Endothelial cell of umbilical vein (primary cell): ENCODE data around the gene FXYD7.

Experiments
- CTCF ChIP-seq, 2 donors: IDR thresholded peaks; 1 replicate in 1 of 2; 2 replicates in 1 of 2; pipeline ENCODE4 v1.5.1; 2011; ENCODE audit warnings: low read length in 2 of 2, mild to moderate bottlenecking in 2 of 2, moderate library complexity in 2 of 2, control low read depth in 1 of 2, inconsistent platforms in 1 of 2, low read depth in 1 of 2; ENCODE audit not compliant: insufficient read depth in 1 of 2; ENCODE audit errors: extremely low read depth in 1 of 2
- MYC ChIP-seq: IDR thresholded peaks from one replicate; pipeline ENCODE4 v1.6.1; 2011; ENCODE audit warnings: mild to moderate bottlenecking, low read depth, low read length
- POLR2A ChIP-seq: IDR thresholded peaks from 2 replicates; pipeline ENCODE4 v1.6.1; 2012; ENCODE audit warnings: low read depth, mild to moderate bottlenecking, control low read depth, low read length
- POLR2AphosphoS5 ChIP-seq: IDR thresholded peaks from 2 replicates; pipeline ENCODE4 v1.6.1; 2012; ENCODE audit warnings: low read depth, mild to moderate bottlenecking, control low read depth, low read length, moderate library complexity; ENCODE audit not compliant: insufficient read depth

- TF ChIP-seq POLR2AphosphoS5 (no peak), POLR2A (no peak), MYC (no peak), CTCF (IDR thresholded peaks at IDR 0.05; ENCODE audit: extremely low read depth in 1 of 2, insufficient read depth in 1 of 2, low read depth in 1 of 2, low read length in 2 of 2) (no peak)
Measured at GRCh38 chr19:35138305-35138892, 4.7 kb upstream of the FXYD7 start, which contains the start of gene FXYD1.
